ENCODE data around the gene RASGEF1C. TPM values are rescaled to one million over a fixed set of nuclear protein-coding genes. Genes with fewer than 3 reads are reported as not detected.
A peak's percentile ranks its signal among the peaks of the same experiment; 100 is the strongest.

RASGEF1C gene
- total RNA-seq, 4 donors from 2014 or later: 0.58 to 4.0 (median 2.1) TPM

DNA sequence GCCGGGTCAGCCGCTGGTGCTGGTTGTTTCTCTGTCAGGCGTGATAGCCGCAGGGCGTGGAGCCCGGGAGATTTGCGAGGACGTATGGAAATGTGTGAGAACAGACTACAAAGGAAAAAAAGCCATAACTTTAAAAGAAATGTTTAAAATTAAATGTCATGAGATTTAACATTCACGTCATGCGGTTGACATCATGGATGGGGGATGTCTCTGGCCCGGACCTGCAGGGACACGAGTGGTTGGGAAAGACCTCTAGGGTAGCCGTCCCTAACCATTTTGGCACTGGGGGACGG, 136.8 kb downstream of the RASGEF1C start:
- Histone ChIP-seq H3K4me1 (peaks cover 9 to 15% of the 10 kb centered on the region in 2 donors), H3K36me3 (no peaks in the 10 kb centered on the region), H3K4me3 (replicated peaks in 1 of 3) (peak overlapping the region in 1 of 3 donors; percentile 68), H3K27me3 (no peaks in the 10 kb centered on the region), H3K9me3 (no peaks in the 10 kb centered on the region), H3K27ac (peak overlapping the region in 2 of 3 donors; percentile 94 to 96)
- intact Hi-C loops (cut with DNase I): no loop called here
- WGBS, 2 donors: 17 to 22% methylated on average over 14 of the region's 14 CpGs
- TF ChIP-seq, protein P1, sequence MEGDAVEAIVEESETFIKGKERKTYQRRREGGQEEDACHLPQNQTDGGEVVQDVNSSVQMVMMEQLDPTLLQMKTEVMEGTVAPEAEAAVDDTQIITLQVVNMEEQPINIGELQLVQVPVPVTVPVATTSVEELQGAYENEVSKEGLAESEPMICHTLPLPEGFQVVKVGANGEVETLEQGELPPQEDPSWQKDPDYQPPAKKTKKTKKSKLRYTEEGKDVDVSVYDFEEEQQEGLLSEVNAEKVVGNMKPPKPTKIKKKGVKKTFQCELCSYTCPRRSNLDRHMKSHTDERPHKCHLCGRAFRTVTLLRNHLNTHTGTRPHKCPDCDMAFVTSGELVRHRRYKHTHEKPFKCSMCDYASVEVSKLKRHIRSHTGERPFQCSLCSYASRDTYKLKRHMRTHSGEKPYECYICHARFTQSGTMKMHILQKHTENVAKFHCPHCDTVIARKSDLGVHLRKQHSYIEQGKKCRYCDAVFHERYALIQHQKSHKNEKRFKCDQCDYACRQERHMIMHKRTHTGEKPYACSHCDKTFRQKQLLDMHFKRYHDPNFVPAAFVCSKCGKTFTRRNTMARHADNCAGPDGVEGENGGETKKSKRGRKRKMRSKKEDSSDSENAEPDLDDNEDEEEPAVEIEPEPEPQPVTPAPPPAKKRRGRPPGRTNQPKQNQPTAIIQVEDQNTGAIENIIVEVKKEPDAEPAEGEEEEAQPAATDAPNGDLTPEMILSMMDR (IDR thresholded peaks at IDR 0.05): no peak
- TF ChIP-seq POLR2A (IDR thresholded peaks at IDR 0.05): no peak
- DNase-seq: no peak

DNA sequence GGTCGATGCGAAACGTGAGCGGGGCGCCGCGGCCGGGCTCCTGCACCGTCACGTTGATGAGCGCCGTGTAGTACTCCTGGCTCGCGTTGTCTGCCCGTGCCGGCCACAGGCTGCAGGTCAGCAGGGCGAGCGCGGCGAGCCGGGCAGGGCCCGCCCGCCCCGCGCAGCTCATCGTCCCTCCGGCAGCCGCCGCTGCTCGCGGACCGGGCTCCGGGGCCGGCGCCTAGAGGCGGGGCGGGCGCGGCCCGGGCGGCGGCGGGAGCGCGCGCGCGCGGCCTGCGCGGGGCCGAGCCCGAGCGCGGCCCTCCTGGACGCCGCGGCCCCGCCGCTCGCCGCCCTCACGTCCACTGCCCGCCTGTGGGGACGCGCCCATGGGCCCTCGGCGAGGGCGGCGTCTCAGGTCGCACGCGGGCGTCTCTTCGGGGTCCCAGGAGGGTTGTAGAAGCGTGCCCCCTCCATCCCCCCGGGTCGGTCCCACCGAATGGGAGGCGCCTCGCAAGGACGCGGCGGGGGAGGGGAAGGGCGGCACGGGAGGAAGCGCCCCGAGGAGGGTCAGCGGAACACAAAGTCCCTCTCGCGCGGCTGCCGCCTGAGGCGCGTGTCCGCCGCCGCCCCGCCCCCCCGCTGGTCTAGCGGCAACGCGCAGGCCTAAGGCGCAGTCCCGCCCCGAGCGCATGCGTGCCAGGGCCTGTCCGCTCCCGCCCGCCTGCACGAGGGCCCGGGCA, 137.3 kb downstream of the RASGEF1C start, which contains the start of gene RNF130:
TSS of gene RNF130 (minus strand) at position 229 of the 725 bp plus-strand sequence. CDS start at position 172, 57 bp downstream.
- Histone ChIP-seq H3K9me3 (no peaks in the 10 kb centered on the region), H3K4me3 (replicated peaks in 1 of 3) (peak within 1 kb of the TSS; percentile 68 to 76 (median 69)), H3K4me1 (peaks cover 9 to 15% of the 10 kb centered on the region in 2 donors), H3K27me3 (no peaks in the 10 kb centered on the region), H3K36me3 (no peaks in the 10 kb centered on the region), H3K27ac (peak within 1 kb of the TSS; percentile 91 to 96 (median 94))
- DNase-seq: peak; percentile 95 to 96
- intact Hi-C loops (cut with DNase I): no loop called here
- WGBS, 2 donors: 0 to 2% methylated on average over 27 to 28 of the region's 113 CpGs
- TF ChIP-seq, protein P1 (IDR thresholded peaks at IDR 0.05): peak in 1 of 6 experiments; percentile 8
- peak in 1 of 2 donors; percentile 75 for TF ChIP-seq POLR2A (IDR thresholded peaks at IDR 0.05)

DNA sequence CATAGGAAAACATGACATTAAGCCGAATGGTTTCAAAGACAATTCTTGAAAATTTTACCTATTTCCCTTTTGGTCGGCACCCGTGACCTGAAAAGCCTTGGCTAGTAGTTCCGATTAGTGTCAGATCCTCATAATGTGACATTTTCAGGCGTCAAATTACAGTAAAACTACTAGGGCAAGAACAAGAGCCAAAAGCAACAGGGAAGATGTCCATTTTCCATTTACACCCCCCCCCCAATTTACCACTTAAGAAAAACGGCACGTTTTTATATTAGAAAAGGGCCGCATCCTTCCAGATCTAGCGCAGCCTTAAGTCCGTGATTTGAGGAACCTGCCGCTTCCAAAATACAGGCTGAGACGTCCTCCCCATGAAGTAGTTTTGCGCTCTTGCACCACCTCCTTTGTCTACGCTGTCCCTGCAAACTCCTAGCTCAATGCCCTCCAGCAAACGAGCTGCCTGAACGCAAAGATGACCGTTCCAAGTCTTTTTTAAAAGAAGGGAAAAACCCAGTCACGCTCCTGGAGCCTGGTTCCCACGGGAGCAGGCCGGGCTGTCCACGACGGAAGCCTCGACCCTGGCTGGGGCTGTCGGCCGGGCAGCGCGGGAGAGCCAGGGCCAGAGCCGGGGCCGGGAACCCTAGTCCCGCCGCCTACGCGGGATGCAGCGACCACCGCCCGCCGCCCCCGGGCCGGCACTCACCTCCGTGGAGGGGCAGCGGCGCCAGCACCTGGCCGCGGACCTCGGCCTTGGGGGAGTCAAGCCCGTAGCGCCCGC, 138.1 kb downstream of the RASGEF1C start:
- peak overlapping the region; percentile 18 to 76 (median 68) for H3K4me3 ChIP-seq (replicated peaks in 1 of 3)
- intact Hi-C loops (cut with DNase I): no loop called here
- no peaks in the 10 kb centered on the region for H3K9me3 ChIP-seq
- TF ChIP-seq, protein P1 (IDR thresholded peaks at IDR 0.05): no peak
- TF ChIP-seq POLR2A (IDR thresholded peaks at IDR 0.05): no peak
- H3K4me1 ChIP-seq: peaks cover 9 to 15% of the 10 kb centered on the region in 2 donors
- DNase-seq: peak; percentile 42 to 43
- WGBS, 2 donors: 5% methylated on average over 24 to 27 of the region's 48 CpGs
- H3K27me3 ChIP-seq: no peaks in the 10 kb centered on the region
- peak overlapping the region; percentile 75 to 94 (median 89) for H3K27ac ChIP-seq
- H3K36me3 ChIP-seq: no peaks in the 10 kb centered on the region

DNA sequence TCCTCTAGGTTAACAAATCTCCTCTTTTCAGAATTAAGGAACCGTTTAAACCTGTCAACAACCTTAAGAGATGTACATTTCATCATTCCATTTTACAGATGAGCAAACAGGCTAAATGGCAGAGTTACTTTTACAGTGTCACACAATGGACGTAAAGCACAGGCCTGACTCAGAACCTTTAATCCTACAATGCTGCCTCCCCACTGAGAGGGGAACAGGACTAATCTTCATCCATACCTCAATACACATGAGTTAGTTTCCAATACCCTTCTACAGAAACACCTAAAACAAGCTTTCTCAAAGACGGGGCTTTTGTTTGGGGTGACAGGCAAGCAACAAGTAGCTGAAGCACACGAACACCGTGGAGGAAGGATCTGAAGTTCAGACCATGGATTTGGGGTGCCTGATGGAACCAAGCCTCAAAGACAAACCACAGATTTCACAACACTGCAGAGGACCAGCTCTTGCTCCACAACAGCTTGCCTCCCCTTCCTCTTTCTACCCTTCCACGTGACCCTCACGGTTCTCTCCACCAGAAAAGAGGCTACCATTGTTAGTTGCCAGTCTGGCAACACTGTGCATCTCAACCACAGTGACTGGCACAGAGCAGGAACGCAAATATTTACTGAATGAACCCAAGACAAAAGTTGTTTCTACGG, 139.3 kb downstream of the RASGEF1C start:
- 78 to 84% methylated on average over 9 of the region's 9 CpGs for WGBS, 2 donors
- intact Hi-C loops (cut with DNase I): no loop called here
- Histone ChIP-seq H3K4me3 (replicated peaks in 1 of 3) (no peak overlapping the region), H3K27ac (no peak overlapping the region), H3K9me3 (no peaks in the 10 kb centered on the region), H3K27me3 (no peaks in the 10 kb centered on the region), H3K4me1 (peaks cover 9 to 15% of the 10 kb centered on the region in 2 donors), H3K36me3 (no peaks in the 10 kb centered on the region)
- TF ChIP-seq, protein P1 (IDR thresholded peaks at IDR 0.05): no peak
- no peak for TF ChIP-seq POLR2A (IDR thresholded peaks at IDR 0.05)
- no peak for DNase-seq
